Activated CD4-positive, alpha-beta T cell treated with anti-CD3 and anti-CD28 coated beads, Interleukin-10, Interleukin-2, amounts not matched to agents 100 ng/mL and 50 ng/mL, durations not matched to agents 16 hours and 8 hours (primary cell): ENCODE measurements around the gene RCHY1.
A peak's percentile ranks its signal among the peaks of the same experiment; 100 is the strongest.
"Not testable (repeated sequence)": the region's sequence is repeated elsewhere in the genome, so short reads cannot be mapped to it uniquely, and the experiment has no call there.

Experiments
- DNase-seq: peaks from one replicate; pipeline ENCODE4 v3.0.0-alpha.2; 2020

Gene RCHY1

DNA sequence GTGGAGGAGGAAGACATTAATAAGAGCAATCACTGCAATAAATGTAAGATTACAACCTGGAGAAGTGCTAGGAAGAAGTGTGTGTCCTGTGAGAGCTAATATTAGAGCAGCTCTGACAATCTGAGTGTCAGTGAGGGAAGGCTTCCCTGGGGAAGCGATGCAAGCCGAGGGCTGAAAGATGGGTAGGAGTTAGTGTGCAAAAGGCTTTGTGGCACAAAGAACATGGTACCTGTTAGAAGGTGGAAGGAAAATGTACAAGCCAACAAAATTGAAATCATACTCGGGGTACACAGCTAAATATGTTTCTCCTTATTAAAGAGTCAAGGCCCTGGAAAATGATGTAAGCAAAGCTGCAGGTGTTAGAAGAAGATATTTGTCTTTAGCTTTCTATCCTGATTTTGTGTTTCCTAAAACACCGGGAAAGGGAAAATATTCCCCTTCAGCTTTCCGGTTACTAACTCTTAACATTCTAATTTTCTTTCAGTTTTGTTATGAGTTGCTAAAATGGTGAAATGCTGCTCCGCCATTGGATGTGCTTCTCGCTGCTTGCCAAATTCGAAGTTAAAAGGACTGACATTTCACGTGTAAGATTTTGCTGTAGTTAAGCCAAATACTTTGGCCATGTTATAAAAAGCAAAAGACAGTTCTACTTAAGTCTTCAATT lies 878 bp upstream of the RCHY1 start:
- peak; percentile 63 for DNase-seq

DNA sequence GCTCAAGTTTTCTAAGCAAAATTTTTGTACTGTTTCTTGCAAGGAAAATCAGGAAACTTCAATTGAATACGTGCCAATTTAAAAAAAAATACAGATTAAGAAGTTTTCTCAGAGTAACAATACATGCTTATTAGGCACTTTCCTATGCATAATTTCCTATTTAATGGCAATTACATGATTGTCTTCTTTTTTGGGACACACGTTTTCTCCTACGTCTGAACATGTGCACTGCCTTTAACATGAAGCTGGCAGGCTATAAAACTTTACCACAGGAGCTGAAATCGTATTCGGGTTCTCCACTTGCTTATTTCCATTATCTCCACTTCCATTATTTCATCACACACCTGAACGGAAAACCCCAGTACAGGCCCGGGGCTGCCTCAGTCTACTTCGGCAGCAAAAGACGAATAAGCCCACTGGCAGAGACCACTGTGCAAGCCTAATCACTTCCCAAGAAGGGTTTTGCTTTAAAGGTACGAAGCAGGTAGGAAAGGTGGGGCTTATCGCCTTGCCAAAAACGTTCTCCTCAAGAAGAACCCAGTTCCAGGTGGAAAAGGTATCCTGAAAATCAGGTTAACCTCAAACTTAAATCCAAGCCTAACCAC lies 575 bp downstream of the RCHY1 start:
- DNase-seq = peak; percentile 3

GRCh38 chr4:75512386-75513211 lies 1.6 kb downstream of the RCHY1 start:
- peak; percentile 45 for DNase-seq

- no peak for DNase-seq
These were observed 2.4 kb downstream of the RCHY1 start for GRCh38 chr4:75511841-75512240.

- not testable (repeated sequence) for DNase-seq
These were observed 4.6 kb downstream of the RCHY1 start for GRCh38 chr4:75509592-75509991.

DNA sequence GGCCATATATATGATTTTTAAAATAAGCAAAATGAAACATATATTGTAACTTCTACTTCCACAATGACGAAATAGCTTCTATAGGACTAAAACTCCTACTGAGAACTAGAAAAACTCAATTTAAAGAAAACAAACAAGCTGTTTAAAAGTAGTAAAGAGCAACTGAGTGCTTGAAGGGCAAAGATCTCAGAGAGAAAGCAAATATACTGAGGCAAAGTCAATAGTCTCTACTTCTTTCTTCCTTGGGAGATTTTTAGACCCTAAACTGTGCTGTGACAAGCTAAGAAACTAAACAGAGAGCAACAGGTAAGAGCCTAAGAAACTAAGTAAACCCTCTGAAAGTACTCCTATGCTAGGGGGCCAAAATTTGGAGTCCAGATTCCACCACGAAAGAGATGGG lies 8.6 kb downstream of the RCHY1 start:
- no peak for DNase-seq

- no peak for DNase-seq
These were observed 11.5 kb downstream of the RCHY1 start for GRCh38 chr4:75502671-75503070.

DNA sequence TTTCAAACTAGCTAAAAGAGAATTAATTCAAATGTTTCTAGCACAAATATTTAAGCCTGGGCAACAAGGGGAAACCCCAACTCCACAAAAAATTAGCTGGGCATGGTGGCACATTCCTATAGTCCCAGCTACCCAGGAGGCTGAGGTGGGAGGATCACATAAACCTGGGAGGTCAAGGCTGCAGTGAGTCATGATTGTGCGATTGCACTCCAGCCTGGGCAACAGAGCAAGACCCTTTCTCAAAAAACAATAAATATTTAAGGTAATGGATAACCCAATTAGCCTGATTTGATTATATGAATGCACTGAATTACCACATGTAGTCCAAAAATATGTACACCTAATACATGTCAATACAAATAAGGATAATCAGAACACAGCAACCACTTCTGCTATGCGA lies 14.3 kb downstream of the RCHY1 start:
- no peak for DNase-seq

GRCh38 chr4:75498041-75498440 lies 16.2 kb downstream of the RCHY1 start:
- no peak for DNase-seq

GRCh38 chr4:75497133-75497532 lies 17.1 kb downstream of the RCHY1 start:
- DNase-seq = no peak

GRCh38 chr4:75496406-75496805 lies 17.8 kb downstream of the RCHY1 start:
- DNase-seq = no peak

- no peak for DNase-seq
These were observed 18.7 kb downstream of the RCHY1 start for GRCh38 chr4:75495476-75495875.

- DNase-seq = peak; percentile 26
These were observed 19.6 kb downstream of the RCHY1 start for GRCh38 chr4:75494563-75494962.

DNA sequence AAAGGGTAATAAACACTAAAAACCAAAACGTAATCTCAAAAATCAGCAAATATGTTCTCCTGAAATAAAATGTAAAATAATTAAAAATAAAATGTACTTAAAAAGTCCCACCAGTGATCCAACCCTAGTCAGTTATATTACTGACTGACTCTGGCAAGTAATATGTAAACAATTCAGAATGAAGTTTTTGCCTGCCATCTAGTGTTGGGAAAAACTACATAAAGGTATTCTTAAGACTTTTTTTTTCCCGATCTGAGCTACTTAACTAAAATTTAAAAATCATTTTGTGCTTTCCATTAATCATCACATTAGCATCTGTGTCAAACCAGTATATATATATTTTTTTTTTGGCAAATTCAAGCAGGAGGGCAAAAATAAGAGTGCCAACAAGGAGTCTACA lies 24.0 kb downstream of the RCHY1 start:
- no peak for DNase-seq

- no peak for DNase-seq
These were observed 30.0 kb downstream of the RCHY1 start for GRCh38 chr4:75484190-75484589.

DNA sequence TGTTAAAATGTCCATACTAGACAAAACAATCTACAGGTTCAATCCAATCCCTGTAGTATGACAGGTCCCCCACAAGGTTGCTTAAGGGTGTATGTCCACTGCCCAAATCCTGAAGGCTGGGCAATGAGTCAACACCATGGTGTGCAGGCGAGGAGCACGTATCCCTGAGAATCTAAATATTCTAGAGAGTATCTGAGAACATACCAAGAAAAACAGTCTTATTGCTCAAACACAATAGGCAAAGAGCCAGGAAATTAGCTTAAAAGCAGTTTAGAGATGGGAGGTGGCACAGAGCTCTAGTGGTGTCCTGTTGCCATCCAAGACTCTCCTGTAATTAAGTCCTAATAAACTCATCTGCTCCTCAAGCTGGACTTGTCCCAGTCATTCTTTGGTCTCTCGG lies 37.0 kb downstream of the RCHY1 start:
- no peak for DNase-seq

DNA sequence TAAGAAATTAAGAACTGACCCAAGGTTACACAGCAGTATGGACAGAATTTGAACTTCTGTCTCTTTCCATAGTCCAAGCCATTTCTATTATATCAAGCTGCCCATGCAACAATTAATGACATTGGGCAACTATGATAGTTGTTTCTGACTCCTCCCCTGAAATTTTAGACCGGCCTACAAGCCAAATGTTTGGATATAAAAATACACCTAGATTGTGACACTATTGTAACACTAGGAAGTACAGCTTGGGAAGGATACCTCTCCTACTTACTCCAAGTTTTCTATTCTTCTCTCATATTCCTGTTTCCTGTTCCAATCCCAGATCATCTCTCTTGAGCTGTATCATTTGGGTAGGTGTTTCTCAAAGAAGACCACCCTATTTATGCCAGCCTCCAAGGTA lies 43.5 kb downstream of the RCHY1 start:
- no peak for DNase-seq

DNA sequence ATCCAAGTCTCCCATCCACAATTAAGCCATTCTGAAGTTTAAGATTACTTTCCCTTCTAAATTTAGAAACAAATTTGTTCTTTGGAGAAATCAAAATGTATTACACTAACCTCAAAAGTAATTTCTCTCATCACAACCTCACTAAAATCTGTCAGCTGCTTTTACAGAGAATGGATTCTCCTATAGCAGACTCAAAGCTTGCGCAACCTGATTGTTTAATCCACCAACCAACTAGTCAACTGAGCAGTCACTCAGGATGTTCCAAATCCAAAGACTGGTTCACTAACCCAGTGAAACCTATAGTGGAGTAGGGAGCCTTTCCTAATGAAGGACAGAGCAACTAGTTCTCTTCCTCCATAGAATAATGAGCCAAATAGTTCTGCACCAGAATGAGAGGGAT lies 44.3 kb downstream of the RCHY1 start:
- DNase-seq = no peak

DNA sequence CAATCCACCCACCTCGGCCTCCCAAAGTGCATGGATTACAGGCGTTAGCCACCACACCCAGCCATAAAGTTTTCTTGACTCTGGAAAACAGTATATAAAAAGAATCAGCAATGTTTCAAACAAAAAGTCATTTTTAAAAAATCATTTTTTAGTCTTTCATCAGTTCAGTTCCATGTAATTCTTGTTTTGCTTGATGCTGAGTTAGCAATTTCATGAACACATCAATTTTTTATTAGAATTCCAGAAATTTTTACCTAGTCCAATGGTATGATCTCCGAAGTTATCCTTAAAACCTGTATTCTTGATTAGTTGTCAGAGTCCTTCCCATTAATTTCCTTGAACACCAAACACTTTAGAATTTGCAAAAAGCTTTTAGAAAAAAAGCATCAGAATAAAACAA lies 56.8 kb downstream of the RCHY1 start:
- DNase-seq = no peak

- DNase-seq = no peak
These were observed 80.1 kb downstream of the RCHY1 start for GRCh38 chr4:75434105-75434504.

- peak; percentile 4 for DNase-seq
These were observed 81.5 kb downstream of the RCHY1 start for GRCh38 chr4:75432683-75433082.

- DNase-seq = no peak
These were observed 85.0 kb downstream of the RCHY1 start for GRCh38 chr4:75429208-75429607.
